Measurements from ENCODE around the gene SLC25A44.

SLC25A44 gene

GRCh38 chr1:156251527-156251926 lies 57.6 kb downstream of the SLC25A44 start:
- no peak for TF ChIP-seq CTCF (IDR thresholded peaks at IDR 0.05; ENCODE audit: poor library complexity, severe bottlenecking)
- Histone ChIP-seq H3K9me3 (ENCODE audit: severe bottlenecking) (no peaks in the 10 kb centered on the region), H3K27ac (ENCODE audit: poor library complexity, severe bottlenecking) (no peak overlapping the region), H3K4me1 (ENCODE audit: insufficient read depth, poor library complexity, severe bottlenecking) (no peaks in the 10 kb centered on the region), H3K27me3 (ENCODE audit: insufficient read depth, poor library complexity, severe bottlenecking) (no peaks in the 10 kb centered on the region), H3K36me3 (ENCODE audit: low read depth) (peaks cover 57% of the 10 kb centered on the region), H3K4me3 (ENCODE audit: severe bottlenecking) (no peak overlapping the region)
- ATAC-seq (ENCODE audit: low read depth), result no peak
- DNase-seq (ENCODE audit: low spot score), result no peak

GRCh38 chr1:156253634-156254033 lies 59.7 kb downstream of the SLC25A44 start:
- no peak for TF ChIP-seq CTCF (IDR thresholded peaks at IDR 0.05; ENCODE audit: poor library complexity, severe bottlenecking)
- H3K4me1 ChIP-seq (ENCODE audit: insufficient read depth, poor library complexity, severe bottlenecking), result no peaks in the 10 kb centered on the region
- DNase-seq (ENCODE audit: low spot score), result no peak

GRCh38 chr1:156257711-156258110 lies 63.8 kb downstream of the SLC25A44 start:
- Histone ChIP-seq H3K9me3 (ENCODE audit: severe bottlenecking) (no peaks in the 10 kb centered on the region), H3K27me3 (ENCODE audit: insufficient read depth, poor library complexity, severe bottlenecking) (no peaks in the 10 kb centered on the region), H3K4me1 (ENCODE audit: insufficient read depth, poor library complexity, severe bottlenecking) (peaks cover 14% of the 10 kb centered on the region), H3K36me3 (ENCODE audit: low read depth) (peaks cover 97% of the 10 kb centered on the region), H3K27ac (ENCODE audit: poor library complexity, severe bottlenecking) (no peak overlapping the region), H3K4me3 (ENCODE audit: severe bottlenecking) (no peak overlapping the region)
- ATAC-seq (ENCODE audit: low read depth), result no peak
- TF ChIP-seq CTCF (IDR thresholded peaks at IDR 0.05; ENCODE audit: poor library complexity, severe bottlenecking), result no peak
- DNase-seq (ENCODE audit: low spot score), result no peak

More at GRCh38 chr1:156253634-156254033, 59.7 kb downstream of the SLC25A44 start:
- Histone ChIP-seq H3K9me3 (ENCODE audit: severe bottlenecking) (no peaks in the 10 kb centered on the region), H3K4me3 (ENCODE audit: severe bottlenecking) (no peak overlapping the region), H3K36me3 (ENCODE audit: low read depth) (peaks cover 77% of the 10 kb centered on the region), H3K27ac (ENCODE audit: poor library complexity, severe bottlenecking) (no peak overlapping the region), H3K27me3 (ENCODE audit: insufficient read depth, poor library complexity, severe bottlenecking) (no peaks in the 10 kb centered on the region)
- no peak for ATAC-seq (ENCODE audit: low read depth)

- ATAC-seq (ENCODE audit: low read depth), result peak; percentile 68
- no peaks in the 10 kb centered on the region for H3K27me3 ChIP-seq (ENCODE audit: insufficient read depth, poor library complexity, severe bottlenecking)
- DNase-seq (ENCODE audit: low spot score), result no peak
- peaks cover 25% of the 10 kb centered on the region for H3K4me1 ChIP-seq (ENCODE audit: insufficient read depth, poor library complexity, severe bottlenecking)
- no peak overlapping the region for H3K4me3 ChIP-seq (ENCODE audit: severe bottlenecking)
- H3K36me3 ChIP-seq (ENCODE audit: low read depth), result peaks cover 97% of the 10 kb centered on the region
- TF ChIP-seq CTCF (IDR thresholded peaks at IDR 0.05; ENCODE audit: poor library complexity, severe bottlenecking), result no peak
- H3K27ac ChIP-seq (ENCODE audit: poor library complexity, severe bottlenecking), result no peak overlapping the region
- no peaks in the 10 kb centered on the region for H3K9me3 ChIP-seq (ENCODE audit: severe bottlenecking)
Observed at GRCh38 chr1:156258859-156259258, 65.0 kb downstream of the SLC25A44 start.

- DNase-seq (ENCODE audit: low spot score), result no peak
Observed at GRCh38 chr1:156259805-156260204, 65.9 kb downstream of the SLC25A44 start.

More at GRCh38 chr1:156259805-156260204, 65.9 kb downstream of the SLC25A44 start:
- Histone ChIP-seq H3K9me3 (ENCODE audit: severe bottlenecking) (no peaks in the 10 kb centered on the region), H3K36me3 (ENCODE audit: low read depth) (peaks cover 96% of the 10 kb centered on the region), H3K27ac (ENCODE audit: poor library complexity, severe bottlenecking) (no peak overlapping the region), H3K27me3 (ENCODE audit: insufficient read depth, poor library complexity, severe bottlenecking) (no peaks in the 10 kb centered on the region), H3K4me3 (ENCODE audit: severe bottlenecking) (no peak overlapping the region), H3K4me1 (ENCODE audit: insufficient read depth, poor library complexity, severe bottlenecking) (peaks cover 25% of the 10 kb centered on the region)
- no peak for TF ChIP-seq CTCF (IDR thresholded peaks at IDR 0.05; ENCODE audit: poor library complexity, severe bottlenecking)
- no peak for ATAC-seq (ENCODE audit: low read depth)
